A549 (cell line): ENCODE measurements around the gene F10. TPM values are rescaled to one million over a fixed set of nuclear protein-coding genes. Genes with fewer than 3 reads are reported as not detected.
A peak's percentile ranks its signal among the peaks of the same experiment; 100 is the strongest.

ENCODE experiments used
- ATAC-seq, 2 experiments: fragments of 200-7000 bp in 1 of 2; fragments of >200 bp in 1 of 2; cut with Nextera tagmentation in 1 of 2; cut with Tn5 transposase in 1 of 2; 3 replicates each; pipeline versions ENCODE4 v1.8.0 to v1.9.1; 2018 to 2020; ENCODE audit warnings: mild to moderate bottlenecking in 1 of 2, moderate library complexity in 1 of 2
- CTCF ChIA-PET: fragments of 300-600 bp; sonication (Branson Sonifier 250); formaldehyde crosslinking; extraction: SDS; loops from one replicate; lab custom pipeline; 2021; ENCODE audit warnings: antibody characterized with exemption, inconsistent platforms; lab: Yijun Ruan, JAX
- POLR2A ChIA-PET: fragments of 350-600 bp; formaldehyde crosslinking; extraction: SDS; loops from one replicate; lab custom pipeline; 2021; ENCODE audit warnings: antibody characterized with exemption, inconsistent platforms; lab: Yijun Ruan, JAX
- DNase-seq, 2 experiments: peaks; one replicate each; pipeline versions ENCODE4 v3.0.0 to v3.0.0-alpha.2; 2011 to 2016; ENCODE audit warnings: low read depth in 1 of 2, low spot score in 1 of 2
- FAIRE-seq: peaks from 2 replicates; lab custom pipeline; 2011; peaks lifted over from hg19 to GRCh38; lab: Jason Lieb, UNC
- H3K27ac ChIP-seq, 2 experiments: fragments of >200 bp; sonication (Bioruptor Twin); formaldehyde crosslinking; 3 replicates each; pipeline ENCODE4 v1.5.1; 2016 to 2017
- H3K4me1 ChIP-seq: fragments of >200 bp; sonication (Bioruptor Twin); formaldehyde crosslinking; 3 replicates; pipeline ENCODE4 v1.6.1; 2016
- H3K4me2 ChIP-seq: fragments of >200 bp; sonication (Bioruptor Twin); formaldehyde crosslinking; 3 replicates; pipeline ENCODE4 v1.6.1; 2016
- H3K4me3 ChIP-seq: fragments of >200 bp; sonication (Bioruptor Twin); formaldehyde crosslinking; 3 replicates; pipeline ENCODE4 v1.5.1; 2016
- H3K9me3 ChIP-seq: fragments of >200 bp; sonication (Bioruptor Twin); formaldehyde crosslinking; 3 replicates; pipeline ENCODE4 v1.6.1; 2016
- CBX2 ChIP-seq: fragments of 200-600 bp; sonication (generic); IDR thresholded peaks from 2 replicates; pipeline ENCODE4 v1.6.1; 2016; ENCODE audit warnings: low read depth, mild to moderate bottlenecking, borderline replicate concordance
- CBX8 ChIP-seq: fragments of 200-600 bp; sonication (generic); IDR thresholded peaks from 2 replicates; pipeline ENCODE4 v1.6.1; 2016
- CEBPB ChIP-seq, 2 experiments: fragments of >200 bp in 1 of 2; sonication (Bioruptor Twin) in 1 of 2; formaldehyde crosslinking in 1 of 2; IDR thresholded peaks; 2 replicates each; pipeline ENCODE4 v1.6.1; 2012 to 2016
- EHMT2 ChIP-seq: fragments of 200-600 bp; sonication (generic); IDR thresholded peaks from 2 replicates; pipeline ENCODE4 v1.6.1; 2016; ENCODE audit warnings: antibody characterized with exemption, low read depth, mild to moderate bottlenecking, moderate library complexity
- EP300 ChIP-seq, 2 experiments: fragments of >200 bp; sonication (Bioruptor Twin); formaldehyde crosslinking; IDR thresholded peaks; 2 replicates in 1 of 2; 3 replicates in 1 of 2; pipeline ENCODE4 v1.6.1; 2016 to 2017
- FOSL2 ChIP-seq, 2 experiments: fragments of 450-650 bp in 1 of 2; fragments of >200 bp in 1 of 2; sonication (Bioruptor Twin) in 1 of 2; formaldehyde crosslinking; IDR thresholded peaks; 2 replicates each; pipeline versions ENCODE4 v1.5.0 to v1.6.1; 2016 to 2020; ENCODE audit warnings: mild to moderate bottlenecking in 1 of 2, moderate library complexity in 1 of 2
- FOXS1 ChIP-seq: fragments of 250-450 bp; sonication (Bioruptor Pico); IDR thresholded peaks from 2 replicates; pipeline ENCODE4 v1.5.0; 2020; ENCODE audit warnings: mild to moderate bottlenecking, moderate library complexity
- HEYL ChIP-seq: fragments of 250-450 bp; sonication (Bioruptor Pico); IDR thresholded peaks from 2 replicates; pipeline ENCODE4 v1.8.0; 2021; ENCODE audit warnings: mild to moderate bottlenecking, moderate library complexity
- HOXA7 ChIP-seq: fragments of 250-450 bp; sonication (Bioruptor Pico); IDR thresholded peaks from 2 replicates; pipeline ENCODE4 v1.5.0; 2020; ENCODE audit warnings: mild to moderate bottlenecking, moderate library complexity
- HOXB13 ChIP-seq: fragments of 250-450 bp; sonication (Bioruptor Pico); IDR thresholded peaks from 2 replicates; pipeline ENCODE4 v1.5.0; 2020; ENCODE audit warnings: low read depth, mild to moderate bottlenecking, moderate library complexity
- JUN ChIP-seq, 2 experiments: fragments of >200 bp; sonication (Bioruptor Twin); formaldehyde crosslinking; IDR thresholded peaks; 2 replicates in 1 of 2; 3 replicates in 1 of 2; pipeline ENCODE4 v1.6.1; 2016 to 2017
- JUNB ChIP-seq: fragments of >200 bp; sonication (Bioruptor Twin); formaldehyde crosslinking; IDR thresholded peaks from 2 replicates; pipeline ENCODE4 v1.6.1; 2016
- KDM5A ChIP-seq: fragments of 200-600 bp; sonication (generic); IDR thresholded peaks from 2 replicates; pipeline ENCODE4 v1.6.1; 2016; ENCODE audit warnings: antibody characterized with exemption, mild to moderate bottlenecking
- MAFK ChIP-seq: fragments of 450-650 bp; IDR thresholded peaks from 2 replicates; pipeline ENCODE4 v1.6.1; 2014; ENCODE audit not compliant: partially characterized antibody
- NFE2L2 ChIP-seq: fragments of 150-350 bp; conservative IDR thresholded peaks from 2 replicates; pipeline ENCODE4 v1.6.1; 2014; ENCODE audit warnings: low read length
- NPAS2 ChIP-seq: fragments of 250-450 bp; sonication (Bioruptor Pico); IDR thresholded peaks from 2 replicates; pipeline ENCODE4 v1.8.0; 2022; ENCODE audit warnings: mild to moderate bottlenecking, moderate library complexity, borderline replicate concordance
- NR3C1 ChIP-seq: fragments of >200 bp; sonication (Bioruptor Twin); formaldehyde crosslinking; IDR thresholded peaks from 3 replicates; pipeline ENCODE4 v1.6.1; 2017
- PHF8 ChIP-seq: fragments of 200-600 bp; sonication (generic); IDR thresholded peaks from 2 replicates; pipeline ENCODE4 v1.6.1; 2016; ENCODE audit warnings: low read depth, mild to moderate bottlenecking, antibody characterized with exemption, moderate library complexity, borderline replicate concordance
- POLR2A ChIP-seq: IDR thresholded peaks from 2 replicates; pipeline ENCODE4 v1.6.1; 2012; ENCODE audit warnings: mild to moderate bottlenecking, low read length
- POLR2AphosphoS2 ChIP-seq: conservative IDR thresholded peaks from 2 replicates; pipeline ENCODE4 v1.6.1; 2012; ENCODE audit warnings: low read length, improper control_type of control experiment, inconsistent platforms
- RAD21 ChIP-seq, 2 experiments: fragments of >200 bp in 1 of 2; sonication (Bioruptor Twin) in 1 of 2; formaldehyde crosslinking in 1 of 2; IDR thresholded peaks in 1 of 2; conservative IDR thresholded peaks in 1 of 2; 2 replicates in 1 of 2; 3 replicates in 1 of 2; pipeline ENCODE4 v1.6.1; 2012 to 2018; ENCODE audit warnings: inconsistent platforms in 1 of 2
- RARB ChIP-seq: fragments of 250-450 bp; sonication (Bioruptor Pico); IDR thresholded peaks from 2 replicates; pipeline ENCODE4 v1.8.0; 2021; ENCODE audit warnings: mild to moderate bottlenecking, moderate library complexity
- REST ChIP-seq: fragments of 200-600 bp; sonication (generic); IDR thresholded peaks from 2 replicates; pipeline ENCODE4 v1.6.1; 2016; ENCODE audit warnings: antibody characterized with exemption, mild to moderate bottlenecking, moderate library complexity
- RFX5 ChIP-seq: fragments of 450-650 bp; IDR thresholded peaks from 2 replicates; pipeline ENCODE4 v1.7.1; 2014; ENCODE audit warnings: antibody characterized with exemption, mild to moderate bottlenecking, moderate library complexity
- RNF2 ChIP-seq: fragments of 200-600 bp; sonication (generic); IDR thresholded peaks from 2 replicates; pipeline ENCODE4 v1.6.1; 2016; ENCODE audit warnings: low read depth, mild to moderate bottlenecking, antibody characterized with exemption, moderate library complexity, borderline replicate concordance
- SREBF2 ChIP-seq: fragments of 450-650 bp; IDR thresholded peaks from 2 replicates; pipeline ENCODE4 v1.6.1; 2014; ENCODE audit warnings: mild to moderate bottlenecking, moderate library complexity
- TP53 ChIP-seq: fragments of 250-450 bp; sonication (Bioruptor Pico); IDR thresholded peaks from 2 replicates; pipeline ENCODE4 v1.5.0; 2021; ENCODE audit warnings: mild to moderate bottlenecking, moderate library complexity
- ZNF302 ChIP-seq: fragments of 250-450 bp; sonication (Bioruptor Pico); IDR thresholded peaks from 2 replicates; pipeline ENCODE4 v1.9.0; 2021; ENCODE audit warnings: inconsistent platforms, mild to moderate bottlenecking, moderate library complexity
- WGBS: methylation state at CpG from one replicate; pipeline ENCODE4 v1.1.6; 2017; ENCODE audit errors: missing lambda C conversion rate; 5-methylcytosine and 5-hydroxymethylcytosine counted together
- polyA plus RNA-seq, 4 experiments: library from polyadenylated mRNA; depleted of rRNA in 3 of 4; stranded (reverse); fragments of >200 nt; fragmentation: RNase III in 1 of 4; extraction: RNeasy Plus Mini Kit Qiagen cat#74134 plus additional on column Dnase treatment in 1 of 4; gene quantifications; 2 replicates in 3 of 4; 3 replicates in 1 of 4; pipeline ENCODE4 v1.2.3, GENCODE V29; 2011 to 2017
- TF ChIP-seq, protein P1 (sequence below): fragments of >200 bp; sonication (Bioruptor Twin); formaldehyde crosslinking; IDR thresholded peaks from 3 replicates; pipeline ENCODE4 v1.6.1; 2016
- TF ChIP-seq, protein P2 (sequence below): fragments of >200 bp; sonication (Bioruptor Twin); formaldehyde crosslinking; IDR thresholded peaks from 2 replicates; pipeline ENCODE4 v1.6.1; 2016

Gene F10
- polyA plus RNA-seq, 2 of the 4 experiments (the other 2 are of a cell fraction): 0.32 TPM; not detected in 1

GRCh38 chr13:113153810-113154748 is 31.5 kb downstream of the F10 start (continued):
- TF ChIP-seq NPAS2 (CRISPR knock-in tag) (no peak), EHMT2 (no peak), HOXA7 (CRISPR knock-in tag) (no peak), HEYL (CRISPR knock-in tag) (no peak), FOSL2 (IDR thresholded peaks at IDR 0.05) (no peak), FOSL2 (CRISPR knock-in tag; IDR thresholded peaks at IDR 0.05) (no peak), RNF2 (no peak), CBX8 (no peak), ZNF302 (CRISPR knock-in tag) (no peak), POLR2AphosphoS2 (no peak), KDM5A (no peak), HOXB13 (CRISPR knock-in tag) (no peak), PHF8 (peak; percentile 42; the same call in 1 of the 2 replicates), NR3C1 (no peak), JUN (IDR thresholded peaks at IDR 0.05) (no peak; a peak in 1 of 5 replicates), TP53 (no peak), JUNB (no peak), EP300 (IDR thresholded peaks at IDR 0.05) (no peak), POLR2A (peak; percentile 67), SREBF2 (no peak), RARB (CRISPR knock-in tag) (no peak), RAD21 (conservative IDR thresholded peaks at IDR 0.05 in 1 of 2, IDR thresholded peaks at IDR 0.05 in 1 of 2) (no peak), FOXS1 (CRISPR knock-in tag) (no peak), RFX5 (no peak)
- TF ChIP-seq, protein P1, sequence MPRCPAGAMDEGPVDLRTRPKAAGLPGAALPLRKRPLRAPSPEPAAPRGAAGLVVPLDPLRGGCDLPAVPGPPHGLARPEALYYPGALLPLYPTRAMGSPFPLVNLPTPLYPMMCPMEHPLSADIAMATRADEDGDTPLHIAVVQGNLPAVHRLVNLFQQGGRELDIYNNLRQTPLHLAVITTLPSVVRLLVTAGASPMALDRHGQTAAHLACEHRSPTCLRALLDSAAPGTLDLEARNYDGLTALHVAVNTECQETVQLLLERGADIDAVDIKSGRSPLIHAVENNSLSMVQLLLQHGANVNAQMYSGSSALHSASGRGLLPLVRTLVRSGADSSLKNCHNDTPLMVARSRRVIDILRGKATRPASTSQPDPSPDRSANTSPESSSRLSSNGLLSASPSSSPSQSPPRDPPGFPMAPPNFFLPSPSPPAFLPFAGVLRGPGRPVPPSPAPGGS: no peak
- TF ChIP-seq, protein P2, sequence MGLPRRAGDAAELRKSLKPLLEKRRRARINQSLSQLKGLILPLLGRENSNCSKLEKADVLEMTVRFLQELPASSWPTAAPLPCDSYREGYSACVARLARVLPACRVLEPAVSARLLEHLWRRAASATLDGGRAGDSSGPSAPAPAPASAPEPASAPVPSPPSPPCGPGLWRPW: no peak

DNA sequence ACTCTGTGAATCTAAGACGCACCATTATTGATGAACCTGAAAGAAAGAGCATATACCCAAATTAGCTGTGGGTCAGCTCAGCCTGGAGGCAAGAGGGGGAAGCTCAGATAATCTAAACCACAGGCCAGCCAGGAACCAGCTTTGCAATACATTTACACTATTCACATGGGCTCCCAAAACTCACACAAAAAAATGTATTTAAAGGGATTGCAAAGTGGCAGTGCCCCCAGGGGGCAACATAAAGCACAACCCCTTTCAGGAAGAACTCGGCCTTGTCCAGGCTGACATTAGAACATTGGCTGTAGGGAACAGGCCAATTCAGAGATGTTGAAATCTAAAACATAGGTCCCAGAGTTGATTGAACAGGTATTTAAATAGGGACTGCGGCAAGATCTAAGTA is 32.6 kb downstream of the F10 start:
- peaks cover 7% of the 10 kb centered on the region; the same call in 2 of the 3 replicates for H3K4me1 ChIP-seq
- H3K4me3 ChIP-seq: no peak overlapping the region
- CTCF ChIA-PET: no interaction called here
- DNase-seq (no peak), ATAC-seq (no peak), FAIRE-seq (no peak)
- no peak overlapping the region for H3K4me2 ChIP-seq
- 88% methylated on average over 3 of the region's 3 CpGs for WGBS
- H3K9me3 ChIP-seq: no peaks in the 10 kb centered on the region
- H3K27ac ChIP-seq: no peak overlapping the region; a peak in 1 of 6 replicates
- POLR2A ChIA-PET: interaction anchor here (0.7 kb wide), 1 partner anchor 54 kb away, joined by 4 read pairs; the partner anchor contains the start of genes CUL4A and PCID2
- TF ChIP-seq MAFK (no peak), FOSL2 (IDR thresholded peaks at IDR 0.05) (no peak), FOSL2 (CRISPR knock-in tag; IDR thresholded peaks at IDR 0.05) (no peak), CBX8 (no peak), CEBPB (IDR thresholded peaks at IDR 0.05) (no peak), REST (no peak), NPAS2 (CRISPR knock-in tag) (no peak), JUN (IDR thresholded peaks at IDR 0.05) (no peak), RARB (CRISPR knock-in tag) (no peak), NFE2L2 (no peak), HEYL (CRISPR knock-in tag) (no peak), RAD21 (conservative IDR thresholded peaks at IDR 0.05 in 1 of 2, IDR thresholded peaks at IDR 0.05 in 1 of 2) (no peak), CBX2 (no peak)
